Tibial artery (tissue), 4 donors: ENCODE results near the gene RHBDD1.

Experiments used
- DNase-seq, 2 donors: peaks; one replicate each; pipeline ENCODE4 v3.0.0-alpha.2; 2019
- H3K27ac ChIP-seq, 2 donors: fragments of 200-600 bp; sonication (generic) in 1 of 2; 1 replicate in 1 of 2; 2 replicates in 1 of 2; pipeline ENCODE4 v1.5.1; 2018 to 2019; ENCODE audit warnings: mild to moderate bottlenecking in 1 of 2
- H3K27me3 ChIP-seq, 2 donors: fragments of 200-600 bp; sonication (generic) in 1 of 2; one replicate each; pipeline versions ENCODE4 v1.5.1 to v1.6.0; 2016 to 2019
- H3K36me3 ChIP-seq, 3 donors: fragments of 200-600 bp; sonication (generic) in 2 of 3; one replicate each; pipeline ENCODE4 v1.5.1; 2016 to 2019; ENCODE audit warnings: mild to moderate bottlenecking in 2 of 3
- H3K4me1 ChIP-seq, 4 donors: fragments of 200-600 bp; sonication (generic) in 2 of 4; 1 replicate in 3 of 4; 2 replicates in 1 of 4; pipeline ENCODE4 v1.5.1; 2016 to 2019
- H3K4me3 ChIP-seq, 2 donors: fragments of 200-600 bp; sonication (generic) in 1 of 2; 1 replicate in 1 of 2; 2 replicates in 1 of 2; pipeline ENCODE4 v1.5.1; 2018 to 2019; ENCODE audit warnings: mild to moderate bottlenecking in 2 of 2
- H3K9me3 ChIP-seq, 3 donors: fragments of 200-600 bp; sonication (generic) in 1 of 3; one replicate each; pipeline ENCODE4 v1.5.1; 2016 to 2019
- intact Hi-C: fragments of 100-400 bp; cut with DNase I; formaldehyde crosslinking; loops from one replicate; pipeline ENCODE4 v1.15.0; 2023; ENCODE audit warnings: low total_unique reads
- TF ChIP-seq, protein P1 (sequence below), 2 experiments: fragments of 200-600 bp in 1 of 2; fragments of 450-650 bp in 1 of 2; IDR thresholded peaks; one replicate each; pipeline ENCODE4 v1.5.1; 2017 to 2019; ENCODE audit warnings: antibody characterized with exemption in 2 of 2, mild to moderate bottlenecking in 1 of 2, moderate library complexity in 1 of 2

Gene RHBDD1

GRCh38 chr2:226909836-226910235 lies 74.0 kb downstream of the RHBDD1 start:
- no peak overlapping the region for H3K27ac ChIP-seq

GRCh38 chr2:226910384-226910783 lies 74.5 kb downstream of the RHBDD1 start:
- Histone ChIP-seq H3K27ac (no peak overlapping the region), H3K27me3 (no peaks in the 10 kb centered on the region), H3K9me3 (no peaks in the 10 kb centered on the region), H3K4me3 (no peak overlapping the region), H3K36me3 (peaks cover 0 to 8% (median 0%) of the 10 kb centered on the region in 3 donors), H3K4me1 (peaks cover 0 to 14% (median 3%) of the 10 kb centered on the region in 4 donors)
- DNase-seq: no peak
- intact Hi-C loops: no loop called here
- TF ChIP-seq, protein P1, sequence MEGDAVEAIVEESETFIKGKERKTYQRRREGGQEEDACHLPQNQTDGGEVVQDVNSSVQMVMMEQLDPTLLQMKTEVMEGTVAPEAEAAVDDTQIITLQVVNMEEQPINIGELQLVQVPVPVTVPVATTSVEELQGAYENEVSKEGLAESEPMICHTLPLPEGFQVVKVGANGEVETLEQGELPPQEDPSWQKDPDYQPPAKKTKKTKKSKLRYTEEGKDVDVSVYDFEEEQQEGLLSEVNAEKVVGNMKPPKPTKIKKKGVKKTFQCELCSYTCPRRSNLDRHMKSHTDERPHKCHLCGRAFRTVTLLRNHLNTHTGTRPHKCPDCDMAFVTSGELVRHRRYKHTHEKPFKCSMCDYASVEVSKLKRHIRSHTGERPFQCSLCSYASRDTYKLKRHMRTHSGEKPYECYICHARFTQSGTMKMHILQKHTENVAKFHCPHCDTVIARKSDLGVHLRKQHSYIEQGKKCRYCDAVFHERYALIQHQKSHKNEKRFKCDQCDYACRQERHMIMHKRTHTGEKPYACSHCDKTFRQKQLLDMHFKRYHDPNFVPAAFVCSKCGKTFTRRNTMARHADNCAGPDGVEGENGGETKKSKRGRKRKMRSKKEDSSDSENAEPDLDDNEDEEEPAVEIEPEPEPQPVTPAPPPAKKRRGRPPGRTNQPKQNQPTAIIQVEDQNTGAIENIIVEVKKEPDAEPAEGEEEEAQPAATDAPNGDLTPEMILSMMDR (IDR thresholded peaks at IDR 0.05): no peak

More at GRCh38 chr2:226909836-226910235, 74.0 kb downstream of the RHBDD1 start:
- no peaks in the 10 kb centered on the region for H3K27me3 ChIP-seq
- TF ChIP-seq, protein P1 (IDR thresholded peaks at IDR 0.05): no peak
- peaks cover 0 to 8% (median 0%) of the 10 kb centered on the region in 3 donors for H3K36me3 ChIP-seq
- no peak for DNase-seq
- intact Hi-C loops: no loop called here
- no peak overlapping the region for H3K4me3 ChIP-seq
- H3K4me1 ChIP-seq: peaks cover 0 to 14% (median 3%) of the 10 kb centered on the region in 4 donors
- H3K9me3 ChIP-seq: no peaks in the 10 kb centered on the region

GRCh38 chr2:226911932-226912331 lies 76.1 kb downstream of the RHBDD1 start:
- TF ChIP-seq, protein P1 (IDR thresholded peaks at IDR 0.05): no peak
- Histone ChIP-seq H3K4me1 (peaks cover 0 to 20% (median 3%) of the 10 kb centered on the region in 4 donors), H3K4me3 (no peak overlapping the region), H3K27ac (no peak overlapping the region), H3K9me3 (no peaks in the 10 kb centered on the region), H3K36me3 (peaks cover 0 to 8% (median 0%) of the 10 kb centered on the region in 3 donors), H3K27me3 (no peaks in the 10 kb centered on the region)
- intact Hi-C loops: no loop called here
- no peak for DNase-seq

- no peak for DNase-seq
- no peaks in the 10 kb centered on the region for H3K27me3 ChIP-seq
- H3K4me3 ChIP-seq: no peak overlapping the region
- no peak overlapping the region for H3K27ac ChIP-seq
- H3K9me3 ChIP-seq: no peaks in the 10 kb centered on the region
- intact Hi-C loops: no loop called here
- H3K36me3 ChIP-seq: peaks cover 0 to 4% (median 0%) of the 10 kb centered on the region in 3 donors
- peaks cover 0 to 19% (median 3%) of the 10 kb centered on the region in 4 donors for H3K4me1 ChIP-seq
- TF ChIP-seq, protein P1 (IDR thresholded peaks at IDR 0.05): no peak
These were observed 77.8 kb downstream of the RHBDD1 start for GRCh38 chr2:226913641-226914040.

DNA sequence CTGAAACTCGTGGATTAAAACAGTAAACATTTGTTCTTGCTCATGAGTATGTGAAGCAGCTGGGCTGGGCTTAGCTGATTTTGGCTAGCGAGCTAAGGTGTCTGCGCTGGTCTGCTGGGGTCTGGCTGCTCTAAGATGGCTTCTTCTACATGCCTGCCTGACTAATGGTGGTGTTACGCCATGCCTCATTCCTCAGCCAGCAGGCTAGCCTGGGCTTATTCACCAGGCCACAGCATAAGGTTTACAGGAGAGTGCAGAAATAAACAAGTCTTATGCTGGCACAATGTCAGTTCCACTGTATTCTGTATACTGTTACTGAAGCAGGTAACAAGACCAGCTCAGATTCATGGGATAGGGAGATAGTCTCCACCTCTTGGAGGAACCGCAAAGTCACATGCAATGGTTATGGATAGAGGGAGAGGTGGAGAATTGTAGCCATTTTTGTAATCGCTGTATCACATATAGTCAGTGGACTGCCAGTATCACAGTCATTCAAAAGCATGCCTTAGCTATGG lies 80.0 kb downstream of the RHBDD1 start:
- peaks cover 0 to 8% (median 0%) of the 10 kb centered on the region in 4 donors for H3K4me1 ChIP-seq
- no peak overlapping the region for H3K27ac ChIP-seq
- H3K4me3 ChIP-seq: no peak overlapping the region
- H3K27me3 ChIP-seq: no peaks in the 10 kb centered on the region
- TF ChIP-seq, protein P1 (IDR thresholded peaks at IDR 0.05): no peak
- intact Hi-C loops: no loop called here
- peaks cover 0 to 4% (median 0%) of the 10 kb centered on the region in 3 donors for H3K36me3 ChIP-seq
- DNase-seq: no peak
- no peaks in the 10 kb centered on the region for H3K9me3 ChIP-seq
